Measurements from ENCODE around the gene TMEM198.

DNA sequence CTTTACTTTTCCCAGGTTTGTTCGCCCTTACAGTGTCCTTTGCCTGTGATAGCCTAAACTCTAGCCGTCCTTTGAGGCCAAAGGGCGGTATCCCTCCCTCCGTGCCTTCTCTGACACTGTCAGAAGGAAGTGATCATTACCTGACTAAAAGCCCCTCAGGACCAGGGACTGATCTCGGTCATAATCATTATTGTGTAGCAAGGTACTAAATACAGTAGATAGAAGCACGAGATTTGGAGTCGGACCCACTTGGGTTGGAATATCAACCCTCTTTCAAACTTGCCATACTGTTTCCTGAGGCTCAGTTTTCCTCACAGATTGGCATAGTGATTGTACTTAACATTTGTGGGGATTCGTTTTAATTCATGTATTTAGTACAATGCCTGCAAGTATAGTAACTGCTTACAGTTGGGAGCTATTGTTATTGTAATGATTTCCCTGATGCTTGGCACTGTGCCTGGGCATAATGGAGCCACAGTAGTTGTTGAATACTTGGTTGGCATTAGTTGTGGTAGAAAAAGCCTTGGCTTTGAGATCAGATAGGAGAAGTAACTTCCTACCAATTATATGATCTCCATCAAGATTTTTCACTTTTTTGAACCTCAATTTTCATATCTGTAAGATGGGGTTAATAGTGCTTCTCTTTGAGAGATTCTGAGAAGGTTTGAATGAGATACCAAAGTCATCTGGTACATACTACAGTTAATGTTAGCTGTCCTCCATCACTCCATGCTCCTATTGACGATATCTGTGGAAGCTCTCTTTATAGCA is 54.7 kb downstream of the TMEM198 start:
- TF ChIP-seq, protein P1, sequence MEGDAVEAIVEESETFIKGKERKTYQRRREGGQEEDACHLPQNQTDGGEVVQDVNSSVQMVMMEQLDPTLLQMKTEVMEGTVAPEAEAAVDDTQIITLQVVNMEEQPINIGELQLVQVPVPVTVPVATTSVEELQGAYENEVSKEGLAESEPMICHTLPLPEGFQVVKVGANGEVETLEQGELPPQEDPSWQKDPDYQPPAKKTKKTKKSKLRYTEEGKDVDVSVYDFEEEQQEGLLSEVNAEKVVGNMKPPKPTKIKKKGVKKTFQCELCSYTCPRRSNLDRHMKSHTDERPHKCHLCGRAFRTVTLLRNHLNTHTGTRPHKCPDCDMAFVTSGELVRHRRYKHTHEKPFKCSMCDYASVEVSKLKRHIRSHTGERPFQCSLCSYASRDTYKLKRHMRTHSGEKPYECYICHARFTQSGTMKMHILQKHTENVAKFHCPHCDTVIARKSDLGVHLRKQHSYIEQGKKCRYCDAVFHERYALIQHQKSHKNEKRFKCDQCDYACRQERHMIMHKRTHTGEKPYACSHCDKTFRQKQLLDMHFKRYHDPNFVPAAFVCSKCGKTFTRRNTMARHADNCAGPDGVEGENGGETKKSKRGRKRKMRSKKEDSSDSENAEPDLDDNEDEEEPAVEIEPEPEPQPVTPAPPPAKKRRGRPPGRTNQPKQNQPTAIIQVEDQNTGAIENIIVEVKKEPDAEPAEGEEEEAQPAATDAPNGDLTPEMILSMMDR (IDR thresholded peaks at IDR 0.05), result no peak
- TF ChIP-seq ZFX (IDR thresholded peaks at IDR 0.05; ENCODE audit: borderline replicate concordance), result no peak
